IMR-90 (cell line): Measurements from ENCODE around the gene PRRT2. TPM values are rescaled to one million over a fixed set of nuclear protein-coding genes. Genes with fewer than 3 reads are reported as not detected.

Experiments
- ATAC-seq: fragments of 200-7000 bp; cut with Tn5 transposase; 2 replicates; pipeline ENCODE4 v1.9.1; 2020; ENCODE audit warnings: low read depth, mild to moderate bottlenecking, moderate library complexity
- BruUV-seq: library from RNA; stranded (reverse); fragments of 400-500 nt; replicated peaks from 2 replicates; lab custom pipeline; 2021; lab: Mats Ljungman, UMichigan
- CTCF ChIA-PET: fragments of 300-600 bp; formaldehyde crosslinking; extraction: SDS; loops from one replicate; lab custom pipeline; 2021; ENCODE audit warnings: antibody characterized with exemption; lab: Yijun Ruan, JAX
- POLR2A ChIA-PET: fragments of 300-600 bp; sonication (Branson Sonifier 250); formaldehyde crosslinking; loops from one replicate; lab custom pipeline; 2022; ENCODE audit warnings: antibody characterized with exemption; ENCODE audit not compliant: unreplicated experiment; lab: Charles Lee
- DNase-seq: peaks from one replicate; pipeline ENCODE4 v3.0.0; 2013
- H2AFZ ChIP-seq: replicated peaks from 2 replicates; pipeline ENCODE3; 2013; ENCODE audit warnings: low read length, mild to moderate bottlenecking; ENCODE audit not compliant: poor library complexity
- H2AK5ac ChIP-seq: 2 replicates; pipeline ENCODE4 v1.6.1; 2013; ENCODE audit warnings: low read depth, low read length, inconsistent platforms
- H2AK9ac ChIP-seq: replicated peaks from 2 replicates; pipeline ENCODE3; 2013; ENCODE audit warnings: mild to moderate bottlenecking, low read depth, low read length, moderate library complexity; ENCODE audit not compliant: poor library complexity
- H2BK120ac ChIP-seq: 2 replicates; pipeline ENCODE4 v1.6.1; 2013; ENCODE audit warnings: low read depth, low read length, inconsistent platforms
- H2BK15ac ChIP-seq: 3 replicates; pipeline ENCODE4 v1.6.1; 2013; ENCODE audit warnings: low read depth, low read length, inconsistent platforms
- H2BK20ac ChIP-seq: 2 replicates; pipeline ENCODE4 v1.6.1; 2013; ENCODE audit warnings: low read depth, mild to moderate bottlenecking, inconsistent platforms, low read length, moderate library complexity
- H2BK5ac ChIP-seq: 2 replicates; pipeline ENCODE4 v1.6.1; 2013; ENCODE audit warnings: mild to moderate bottlenecking, low read depth, low read length, inconsistent platforms; ENCODE audit not compliant: poor library complexity, severe bottlenecking
- H3K14ac ChIP-seq: replicated peaks from 2 replicates; pipeline ENCODE4 v1.6.1; 2013; ENCODE audit warnings: low read depth, low read length, inconsistent platforms
- H3K18ac ChIP-seq: 2 replicates; pipeline ENCODE4 v1.6.1; 2013; ENCODE audit warnings: low read depth, low read length, control low read depth
- H3K23ac ChIP-seq: 2 replicates; pipeline ENCODE4 v1.6.1; 2013; ENCODE audit warnings: low read depth, low read length, inconsistent platforms
- H3K27ac ChIP-seq: 2 replicates; pipeline ENCODE4 v1.5.1; 2013; ENCODE audit warnings: mild to moderate bottlenecking, control low read depth, low read length; ENCODE audit not compliant: insufficient read depth
- H3K27me3 ChIP-seq: 2 replicates; pipeline ENCODE4 v1.6.1; 2013; ENCODE audit warnings: low read length; ENCODE audit not compliant: control insufficient read depth, insufficient read depth
- H3K36me3 ChIP-seq: 2 replicates; pipeline ENCODE4 v1.6.1; 2013; ENCODE audit warnings: low read length, mixed read lengths; ENCODE audit not compliant: control insufficient read depth, insufficient read depth
- H3K4ac ChIP-seq: 2 replicates; pipeline ENCODE4 v1.6.1; 2013; ENCODE audit warnings: low read depth, low read length, inconsistent platforms
- H3K4me1 ChIP-seq: 2 replicates; pipeline ENCODE4 v1.6.1; 2013; ENCODE audit warnings: low read length, mixed read lengths; ENCODE audit not compliant: control insufficient read depth, insufficient read depth
- H3K4me2 ChIP-seq: 2 replicates; pipeline ENCODE4 v1.6.1; 2013; ENCODE audit warnings: low read depth, mild to moderate bottlenecking, control low read depth, low read length, moderate library complexity
- H3K4me3 ChIP-seq: 2 replicates; pipeline ENCODE4 v1.5.1; 2013; ENCODE audit warnings: low read depth, mild to moderate bottlenecking, control low read depth, low read length, moderate library complexity; ENCODE audit not compliant: insufficient read depth
- H3K56ac ChIP-seq: 2 replicates; pipeline ENCODE4 v1.6.1; 2013; ENCODE audit warnings: low read length, inconsistent platforms; ENCODE audit not compliant: insufficient read depth; ENCODE audit errors: extremely low read depth
- H3K79me1 ChIP-seq, 2 experiments: 2 replicates each; pipeline ENCODE4 v1.6.1; 2013; ENCODE audit warnings: low read length in 2 of 2, inconsistent platforms in 1 of 2, low read depth in 1 of 2
- H3K9ac ChIP-seq: 2 replicates; pipeline ENCODE4 v1.6.1; 2013; ENCODE audit warnings: low read depth, low read length, control low read depth
- H3K9me1 ChIP-seq: 2 replicates; pipeline ENCODE4 v1.6.1; 2013; ENCODE audit warnings: low read length, inconsistent platforms; ENCODE audit not compliant: insufficient read depth
- H3K9me3 ChIP-seq: 2 replicates; pipeline ENCODE4 v1.6.1; 2013; ENCODE audit warnings: low read length; ENCODE audit not compliant: control insufficient read depth, insufficient read depth
- H4K20me1 ChIP-seq: 2 replicates; pipeline ENCODE4 v1.6.1; 2013; ENCODE audit warnings: low read length, inconsistent platforms; ENCODE audit not compliant: insufficient read depth
- H4K5ac ChIP-seq: 2 replicates; pipeline ENCODE4 v1.6.1; 2013; ENCODE audit warnings: mild to moderate bottlenecking, low read depth, low read length, control low read depth
- H4K8ac ChIP-seq, 2 experiments: 2 replicates each; pipeline ENCODE4 v1.6.1; 2013; ENCODE audit warnings: low read depth in 2 of 2, low read length in 2 of 2, control low read depth in 1 of 2, inconsistent platforms in 1 of 2
- H4K91ac ChIP-seq: 2 replicates; pipeline ENCODE4 v1.6.1; 2013; ENCODE audit warnings: low read depth, low read length, inconsistent platforms; ENCODE audit not compliant: insufficient read depth
- BHLHE40 ChIP-seq: fragments of 150-350 bp; IDR thresholded peaks from 2 replicates; pipeline ENCODE4 v1.6.1; 2016; ENCODE audit warnings: mild to moderate bottlenecking, low read depth, low read length
- CEBPB ChIP-seq: IDR thresholded peaks from 2 replicates; pipeline ENCODE4 v1.6.1; 2012; ENCODE audit warnings: low read depth, low read length, improper control_type of control experiment
- CHD1 ChIP-seq: IDR thresholded peaks from 2 replicates; pipeline ENCODE4 v1.6.1; 2012; ENCODE audit warnings: low read depth, low read length, improper control_type of control experiment
- FOS ChIP-seq: fragments of 150-350 bp; IDR thresholded peaks from 2 replicates; pipeline ENCODE4 v1.6.1; 2016; ENCODE audit warnings: low read depth, low read length
- MAFK ChIP-seq: IDR thresholded peaks from 2 replicates; pipeline ENCODE4 v1.6.1; 2012; ENCODE audit warnings: low read depth, low read length, improper control_type of control experiment
- MAZ ChIP-seq: IDR thresholded peaks from 2 replicates; pipeline ENCODE4 v1.6.1; 2012; ENCODE audit warnings: low read depth, mild to moderate bottlenecking, low read length, improper control_type of control experiment, moderate library complexity, borderline replicate concordance
- MXI1 ChIP-seq: IDR thresholded peaks from 2 replicates; pipeline ENCODE4 v1.6.1; 2012; ENCODE audit warnings: low read depth, mild to moderate bottlenecking, low read length, moderate library complexity, borderline replicate concordance
- NFE2L2 ChIP-seq: fragments of 150-350 bp; IDR thresholded peaks from 2 replicates; pipeline ENCODE4 v1.6.1; 2016; ENCODE audit warnings: low read depth, mild to moderate bottlenecking, low read length
- POLR2A ChIP-seq: IDR thresholded peaks from 2 replicates; pipeline ENCODE4 v1.6.1; 2012; ENCODE audit warnings: mild to moderate bottlenecking, low read depth, low read length
- RAD21 ChIP-seq: IDR thresholded peaks from 2 replicates; pipeline ENCODE4 v1.6.1; 2012; ENCODE audit warnings: low read length, improper control_type of control experiment
- RCOR1 ChIP-seq: IDR thresholded peaks from 2 replicates; pipeline ENCODE4 v1.6.1; 2012; ENCODE audit warnings: mild to moderate bottlenecking, low read length, improper control_type of control experiment; ENCODE audit not compliant: insufficient replicate concordance
- RFX5 ChIP-seq: IDR thresholded peaks from 2 replicates; pipeline ENCODE4 v1.8.0; 2012; ENCODE audit warnings: low read depth, mild to moderate bottlenecking, low read length, moderate library complexity
- SMC3 ChIP-seq: fragments of 150-350 bp; IDR thresholded peaks from 2 replicates; pipeline ENCODE4 v1.6.1; 2016; ENCODE audit warnings: low read depth, mild to moderate bottlenecking, antibody characterized with exemption, low read length, moderate library complexity
- WGBS, 2 experiments: methylation state at CpG; one replicate each; pipeline versions ENCODE4 v1.1.5 to v1.1.7; 2013; ENCODE audit warnings: missing lambda C conversion rate in 2 of 2; ENCODE audit not compliant: insufficient read length in 1 of 2; ENCODE audit errors: extremely low coverage in 2 of 2; 5-methylcytosine and 5-hydroxymethylcytosine counted together
- dilution Hi-C: fragments of 300-500 bp; cut with HindIII; formaldehyde crosslinking; loops from one replicate; pipeline ENCODE4 v1.14.3; 2018; ENCODE audit warnings: low sequenced_read_pairs; ENCODE audit not compliant: unreplicated experiment
- in situ Hi-C: fragments of 300-500 bp; cut with MboI; formaldehyde crosslinking; loops from 3 replicates; pipeline ENCODE4 v1.14.3; 2019; ENCODE audit warnings: low sequenced_read_pairs, inconsistent platforms, mixed read lengths
- intact Hi-C: fragments of 100-400 bp; cut with micrococcal nuclease; formaldehyde crosslinking; loops from 2 replicates; pipeline ENCODE4 v1.10.0; 2022
- polyA plus RNA-seq, 3 experiments: library from polyadenylated mRNA; depleted of rRNA; stranded (reverse); fragments of >200 nt; gene quantifications; 2 replicates each; pipeline ENCODE4 v1.2.3, GENCODE V29; 2012; ENCODE audit warnings: low replicate concordance in 1 of 3
- total RNA-seq: library from RNA; depleted of rRNA; stranded (reverse); fragments of >200 nt; gene quantifications from 2 replicates; pipeline ENCODE4 v1.2.3, GENCODE V29; 2012
- TF ChIP-seq, protein P1 (sequence below): fragments of 150-350 bp; IDR thresholded peaks from 2 replicates; pipeline ENCODE4 v1.6.1; 2016; ENCODE audit warnings: low read depth, mild to moderate bottlenecking, low read length, moderate library complexity, borderline replicate concordance
- TF ChIP-seq, protein P2 (sequence below): fragments of 150-350 bp; IDR thresholded peaks from 2 replicates; pipeline ENCODE4 v1.6.1; 2017; ENCODE audit warnings: mild to moderate bottlenecking, antibody characterized with exemption, low read length, low read depth
- TF ChIP-seq, protein P3 (sequence below): conservative IDR thresholded peaks from 2 replicates; pipeline ENCODE4 v1.5.1; 2012; ENCODE audit warnings: mild to moderate bottlenecking, low read depth, low read length, improper control_type of control experiment

The PRRT2 gene
- total and polyA plus RNA-seq, 2 of the 4 experiments (the other 2 are of a cell fraction): 0.90 to 10.5 TPM

DNA sequence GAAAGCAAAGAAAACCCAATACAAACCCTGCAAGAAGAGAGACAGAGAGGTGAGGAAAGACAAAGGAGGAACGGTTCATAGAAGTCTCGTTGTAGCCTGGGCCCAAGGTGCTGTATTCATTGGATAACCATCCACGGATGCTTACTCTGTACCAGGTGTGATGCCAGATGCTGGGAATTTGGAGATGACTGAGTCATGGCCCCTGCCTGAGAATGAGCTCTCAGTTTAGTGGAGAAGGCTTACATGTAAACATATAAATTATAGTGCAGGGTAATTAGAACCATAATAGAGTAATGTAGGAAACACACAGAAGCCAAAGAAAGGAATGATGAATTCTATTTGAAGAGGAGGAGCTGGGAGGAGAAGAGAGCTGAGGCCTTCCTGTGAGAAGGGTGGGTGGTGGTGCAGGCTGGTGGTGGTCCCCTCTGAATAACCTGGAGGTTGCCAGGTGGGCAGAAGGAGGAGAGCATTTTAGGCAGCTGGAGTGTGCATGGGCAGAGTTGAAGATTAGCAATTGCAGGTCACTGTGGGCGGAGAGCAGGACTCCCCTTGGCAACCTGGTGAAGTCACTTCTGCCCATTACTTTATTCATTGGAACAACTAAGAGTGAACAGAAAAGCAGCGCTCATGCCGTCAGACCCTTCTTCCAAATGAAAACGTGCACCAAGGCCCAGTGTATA, 41.6 kb upstream of the PRRT2 start:
- BruUV-seq: no TSS peak

More for the DNA sequence above, 41.6 kb upstream of the PRRT2 start:
- intact Hi-C loops (no loop called here), dilution Hi-C loops (no loop called here), in situ Hi-C loops (no loop called here)
- H3K4me2 ChIP-seq: no peak overlapping the region
- TF ChIP-seq POLR2A (no peak), RAD21 (no peak), RFX5 (no peak), CHD1 (no peak), MXI1 (no peak), MAFK (no peak), CEBPB (no peak), RCOR1 (no peak), MAZ (no peak), NFE2L2 (no peak), SMC3 (no peak), BHLHE40 (no peak), FOS (no peak)
- TF ChIP-seq, protein P1, sequence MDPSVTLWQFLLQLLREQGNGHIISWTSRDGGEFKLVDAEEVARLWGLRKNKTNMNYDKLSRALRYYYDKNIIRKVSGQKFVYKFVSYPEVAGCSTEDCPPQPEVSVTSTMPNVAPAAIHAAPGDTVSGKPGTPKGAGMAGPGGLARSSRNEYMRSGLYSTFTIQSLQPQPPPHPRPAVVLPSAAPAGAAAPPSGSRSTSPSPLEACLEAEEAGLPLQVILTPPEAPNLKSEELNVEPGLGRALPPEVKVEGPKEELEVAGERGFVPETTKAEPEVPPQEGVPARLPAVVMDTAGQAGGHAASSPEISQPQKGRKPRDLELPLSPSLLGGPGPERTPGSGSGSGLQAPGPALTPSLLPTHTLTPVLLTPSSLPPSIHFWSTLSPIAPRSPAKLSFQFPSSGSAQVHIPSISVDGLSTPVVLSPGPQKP: no peak
- TF ChIP-seq, protein P2, sequence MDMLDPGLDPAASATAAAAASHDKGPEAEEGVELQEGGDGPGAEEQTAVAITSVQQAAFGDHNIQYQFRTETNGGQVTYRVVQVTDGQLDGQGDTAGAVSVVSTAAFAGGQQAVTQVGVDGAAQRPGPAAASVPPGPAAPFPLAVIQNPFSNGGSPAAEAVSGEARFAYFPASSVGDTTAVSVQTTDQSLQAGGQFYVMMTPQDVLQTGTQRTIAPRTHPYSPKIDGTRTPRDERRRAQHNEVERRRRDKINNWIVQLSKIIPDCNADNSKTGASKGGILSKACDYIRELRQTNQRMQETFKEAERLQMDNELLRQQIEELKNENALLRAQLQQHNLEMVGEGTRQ: no peak
- TF ChIP-seq, protein P3, sequence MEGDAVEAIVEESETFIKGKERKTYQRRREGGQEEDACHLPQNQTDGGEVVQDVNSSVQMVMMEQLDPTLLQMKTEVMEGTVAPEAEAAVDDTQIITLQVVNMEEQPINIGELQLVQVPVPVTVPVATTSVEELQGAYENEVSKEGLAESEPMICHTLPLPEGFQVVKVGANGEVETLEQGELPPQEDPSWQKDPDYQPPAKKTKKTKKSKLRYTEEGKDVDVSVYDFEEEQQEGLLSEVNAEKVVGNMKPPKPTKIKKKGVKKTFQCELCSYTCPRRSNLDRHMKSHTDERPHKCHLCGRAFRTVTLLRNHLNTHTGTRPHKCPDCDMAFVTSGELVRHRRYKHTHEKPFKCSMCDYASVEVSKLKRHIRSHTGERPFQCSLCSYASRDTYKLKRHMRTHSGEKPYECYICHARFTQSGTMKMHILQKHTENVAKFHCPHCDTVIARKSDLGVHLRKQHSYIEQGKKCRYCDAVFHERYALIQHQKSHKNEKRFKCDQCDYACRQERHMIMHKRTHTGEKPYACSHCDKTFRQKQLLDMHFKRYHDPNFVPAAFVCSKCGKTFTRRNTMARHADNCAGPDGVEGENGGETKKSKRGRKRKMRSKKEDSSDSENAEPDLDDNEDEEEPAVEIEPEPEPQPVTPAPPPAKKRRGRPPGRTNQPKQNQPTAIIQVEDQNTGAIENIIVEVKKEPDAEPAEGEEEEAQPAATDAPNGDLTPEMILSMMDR: no peak
- H3K27ac ChIP-seq: no peak overlapping the region
- no peaks in the 10 kb centered on the region for H4K20me1 ChIP-seq
- H3K9ac ChIP-seq: no peak overlapping the region
- H2AK9ac ChIP-seq: no peak overlapping the region
- ChIA-PET POLR2A (no interaction called here), CTCF (no interaction called here)
- H2AK5ac ChIP-seq: no peak overlapping the region
- no peak for DNase-seq
- no peak overlapping the region for H3K56ac ChIP-seq
- H3K27me3 ChIP-seq: peaks cover 2% of the 10 kb centered on the region; the same call in 1 of the 2 replicates
- no peak for ATAC-seq
- H3K14ac ChIP-seq: no peak overlapping the region
- H3K23ac ChIP-seq: no peak overlapping the region
- H3K4me1 ChIP-seq: no peaks in the 10 kb centered on the region
- H2BK20ac ChIP-seq: no peak overlapping the region
- no peak overlapping the region for H2BK15ac ChIP-seq
- no peak overlapping the region for H3K18ac ChIP-seq
- H3K9me1 ChIP-seq: no peaks in the 10 kb centered on the region
- H2BK120ac ChIP-seq: no peak overlapping the region
- no CpG with 5 or more reads among the region's 7 CpGs for WGBS, 2 experiments
- no peaks in the 10 kb centered on the region for H3K79me1 ChIP-seq
- no peak overlapping the region for H3K4me3 ChIP-seq
- no peak overlapping the region for H3K4ac ChIP-seq
- H4K91ac ChIP-seq: no peak overlapping the region
- H3K36me3 ChIP-seq: no peaks in the 10 kb centered on the region
- no peak overlapping the region for H4K5ac ChIP-seq
- no peak overlapping the region for H2AFZ ChIP-seq
- no peak overlapping the region for H4K8ac ChIP-seq
- no peaks in the 10 kb centered on the region for H3K9me3 ChIP-seq
- H2BK5ac ChIP-seq: no peak overlapping the region
